Fibroblast of mammary gland (primary cell): Measurements from ENCODE around the gene ARHGEF28.
A peak's percentile ranks its signal among the peaks of the same experiment; 100 is the strongest.

Source experiments
- DNase-seq: peaks from one replicate; pipeline ENCODE4 v3.0.0-alpha.2; 2010; ENCODE audit warnings: low read depth
- H3K4me3 ChIP-seq: 2 replicates; pipeline ENCODE4 v1.5.1; 2011; ENCODE audit warnings: low read depth, mild to moderate bottlenecking, low read length, moderate library complexity; ENCODE audit not compliant: control insufficient read depth
- TF ChIP-seq, protein P1 (sequence below): conservative IDR thresholded peaks from 2 replicates; pipeline ENCODE4 v1.5.1; 2011; ENCODE audit warnings: low read depth, low read length, inconsistent platforms; ENCODE audit not compliant: control insufficient read depth, insufficient read depth

Gene ARHGEF28

DNA sequence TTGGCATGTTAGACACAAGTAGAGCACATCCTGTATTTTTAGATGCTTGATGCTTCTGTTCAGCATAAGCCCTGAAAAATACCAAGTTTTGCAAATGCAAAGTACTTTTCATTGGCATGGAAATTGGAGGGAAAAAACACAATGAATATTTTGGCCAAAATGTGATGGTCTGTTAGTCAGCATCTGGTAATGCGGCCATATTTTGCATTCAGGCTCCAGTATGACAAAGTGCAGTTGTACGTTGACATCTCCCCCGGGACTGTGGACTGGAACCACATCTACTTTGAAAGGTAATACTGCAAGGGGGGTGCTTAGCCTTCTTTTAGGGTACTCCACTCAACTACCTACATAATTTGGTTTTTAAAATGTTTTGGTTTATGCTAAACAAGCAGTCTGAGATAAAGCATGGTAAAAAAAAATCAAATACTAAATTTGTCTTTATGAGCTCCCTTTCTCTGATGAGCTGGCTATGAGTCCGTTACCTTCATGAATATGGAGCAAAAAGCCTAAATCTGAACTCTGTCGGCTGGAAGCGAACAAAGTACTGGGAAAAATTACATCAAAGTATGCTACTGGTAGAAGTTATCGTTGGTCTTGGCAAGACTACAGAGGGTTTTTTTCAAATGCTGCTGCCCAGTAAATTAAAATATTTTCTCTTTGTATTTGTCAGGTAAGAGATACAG, 297.0 kb downstream of the ARHGEF28 start:
- TF ChIP-seq, protein P1, sequence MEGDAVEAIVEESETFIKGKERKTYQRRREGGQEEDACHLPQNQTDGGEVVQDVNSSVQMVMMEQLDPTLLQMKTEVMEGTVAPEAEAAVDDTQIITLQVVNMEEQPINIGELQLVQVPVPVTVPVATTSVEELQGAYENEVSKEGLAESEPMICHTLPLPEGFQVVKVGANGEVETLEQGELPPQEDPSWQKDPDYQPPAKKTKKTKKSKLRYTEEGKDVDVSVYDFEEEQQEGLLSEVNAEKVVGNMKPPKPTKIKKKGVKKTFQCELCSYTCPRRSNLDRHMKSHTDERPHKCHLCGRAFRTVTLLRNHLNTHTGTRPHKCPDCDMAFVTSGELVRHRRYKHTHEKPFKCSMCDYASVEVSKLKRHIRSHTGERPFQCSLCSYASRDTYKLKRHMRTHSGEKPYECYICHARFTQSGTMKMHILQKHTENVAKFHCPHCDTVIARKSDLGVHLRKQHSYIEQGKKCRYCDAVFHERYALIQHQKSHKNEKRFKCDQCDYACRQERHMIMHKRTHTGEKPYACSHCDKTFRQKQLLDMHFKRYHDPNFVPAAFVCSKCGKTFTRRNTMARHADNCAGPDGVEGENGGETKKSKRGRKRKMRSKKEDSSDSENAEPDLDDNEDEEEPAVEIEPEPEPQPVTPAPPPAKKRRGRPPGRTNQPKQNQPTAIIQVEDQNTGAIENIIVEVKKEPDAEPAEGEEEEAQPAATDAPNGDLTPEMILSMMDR, result no peak
- DNase-seq, result no peak
- no peak overlapping the region for H3K4me3 ChIP-seq

DNA sequence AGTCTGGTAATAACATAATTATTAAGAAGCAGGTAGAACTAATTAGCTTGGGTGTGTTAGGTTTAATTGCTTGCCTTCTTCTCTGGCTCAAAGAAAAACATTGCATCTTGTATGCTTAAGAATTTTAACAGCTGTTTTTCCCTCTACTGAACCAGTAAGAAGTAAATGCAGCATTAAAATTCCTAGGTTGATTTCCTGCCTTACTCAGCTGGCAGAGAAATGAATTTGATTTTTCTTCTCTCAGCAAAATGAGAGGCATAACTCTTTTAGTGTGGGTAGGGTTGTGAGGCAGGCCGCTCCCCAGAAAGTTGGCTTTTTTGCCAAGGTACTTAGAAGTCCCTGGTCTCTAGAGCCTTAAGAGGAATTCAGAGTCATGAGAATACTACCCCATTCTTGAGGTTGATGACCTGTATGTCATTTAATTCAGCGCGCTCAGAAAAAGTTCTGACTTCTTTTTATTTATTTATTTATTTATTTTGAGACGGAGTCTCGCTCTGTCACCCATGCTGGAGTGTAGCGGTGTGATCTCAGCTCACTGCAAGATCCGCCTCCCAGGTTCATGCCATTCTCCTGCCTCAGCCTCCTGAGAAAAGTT, 302.6 kb downstream of the ARHGEF28 start:
- TF ChIP-seq, protein P1, result no peak
- H3K4me3 ChIP-seq, result no peak overlapping the region
- DNase-seq, result no peak

DNA sequence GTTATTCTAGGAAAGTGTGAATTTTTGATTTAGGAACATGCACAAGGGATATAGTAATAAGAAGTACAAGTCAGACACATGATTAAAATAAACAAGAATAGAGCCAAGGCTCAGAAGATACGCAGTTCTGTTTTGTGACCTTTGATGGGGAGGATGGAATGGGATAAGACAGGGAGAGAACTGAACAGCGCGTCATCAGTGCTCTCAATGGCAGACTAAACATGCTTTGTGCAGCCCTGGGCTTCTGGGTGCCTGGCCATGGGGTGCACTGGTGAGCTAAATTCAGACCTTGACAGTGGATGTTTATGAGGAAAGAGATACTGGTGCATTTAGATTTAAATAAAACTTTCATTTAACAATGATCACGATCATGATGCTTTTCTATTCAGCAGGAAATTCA, 309.7 kb downstream of the ARHGEF28 start:
- DNase-seq, result no peak
- H3K4me3 ChIP-seq, result no peak overlapping the region
- TF ChIP-seq, protein P1, result no peak

DNA sequence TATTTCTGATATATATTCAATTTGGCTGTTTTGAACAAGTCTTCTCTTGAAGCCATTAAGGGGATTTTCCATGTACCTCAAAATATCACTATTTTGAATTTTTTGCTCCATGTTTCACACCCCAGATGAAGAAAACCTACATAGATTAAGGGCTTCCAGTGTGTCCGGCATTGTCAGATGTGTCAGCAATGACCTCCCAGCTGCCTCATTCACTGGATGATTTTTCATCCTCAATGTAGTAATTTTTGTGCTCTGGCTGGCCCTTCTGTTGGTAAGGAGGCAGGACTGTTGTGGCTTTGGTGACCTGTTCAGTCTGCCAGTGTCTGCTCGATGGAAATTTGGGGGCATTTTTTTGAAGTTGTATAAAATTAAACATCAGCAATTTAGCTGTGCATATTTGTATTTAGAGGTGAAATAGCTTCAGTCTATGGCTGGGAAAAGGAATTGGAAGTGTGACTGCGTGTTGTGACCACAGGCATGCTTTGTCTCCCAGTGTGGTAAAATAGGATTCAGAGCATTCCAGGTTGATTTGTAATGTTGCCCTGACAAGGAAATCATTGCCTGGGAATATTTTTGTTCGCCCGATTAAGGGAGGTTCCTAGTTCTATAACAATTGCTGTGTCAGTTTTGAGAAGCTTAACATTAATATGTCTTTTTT, 312.4 kb downstream of the ARHGEF28 start:
- DNase-seq, result peak; percentile 94
- TF ChIP-seq, protein P1, result no peak
- no peak overlapping the region for H3K4me3 ChIP-seq

DNA sequence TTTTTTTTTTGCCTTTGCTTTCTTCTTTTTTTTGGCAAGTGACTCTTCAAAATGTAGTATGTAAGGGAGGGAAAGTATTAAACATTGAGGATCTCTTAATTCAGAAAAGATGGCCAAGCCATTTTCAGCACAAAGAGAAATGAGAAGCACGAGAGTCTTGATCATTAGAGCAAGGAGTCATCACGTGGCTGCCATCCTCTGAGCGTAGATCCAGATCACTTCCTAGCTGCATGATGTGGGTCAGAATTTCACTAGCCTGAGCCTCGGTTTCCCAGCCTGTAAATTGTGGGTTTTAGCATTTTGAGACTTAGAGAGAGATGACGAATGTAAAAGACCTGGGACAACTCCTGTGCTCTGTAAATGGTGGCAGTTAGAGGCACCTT, 312.9 kb downstream of the ARHGEF28 start:
- TF ChIP-seq, protein P1, result no peak
- no peak overlapping the region for H3K4me3 ChIP-seq
- DNase-seq, result peak; percentile 66

DNA sequence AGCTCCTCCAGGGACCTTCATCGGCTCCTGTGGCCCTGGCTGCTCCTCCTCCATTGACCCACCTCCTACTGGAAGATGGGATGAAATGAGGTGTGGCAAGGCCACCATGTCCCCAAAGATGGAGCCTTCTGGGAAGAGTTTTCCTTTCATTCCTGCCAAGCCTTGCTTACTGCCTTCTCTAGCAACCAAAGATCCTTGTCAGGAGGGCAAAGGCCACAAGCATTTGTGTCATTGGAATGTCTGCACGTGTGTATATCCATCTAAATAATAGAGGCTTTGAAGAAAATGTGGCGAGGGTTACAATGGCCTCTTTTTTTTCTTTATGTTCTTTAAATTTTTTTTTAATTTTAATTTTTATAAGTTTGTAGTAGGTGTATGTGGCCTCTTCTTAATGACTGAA, 313.6 kb downstream of the ARHGEF28 start:
- TF ChIP-seq, protein P1, result no peak
- no peak for DNase-seq
- no peak overlapping the region for H3K4me3 ChIP-seq
